ENCODE measurements around the gene ARHGAP24.
"Not testable (repeated sequence)": the region's sequence is repeated elsewhere in the genome, so short reads cannot be mapped to it uniquely, and the experiment has no call there.

ARHGAP24 gene

GRCh38 chr4:85898231-85898630 lies 423.3 kb downstream of the ARHGAP24 start:
- no peak for TF ChIP-seq CTCF (IDR thresholded peaks at IDR 0.05; ENCODE audit: low read depth, low read length, missing control alignments)
- in situ Hi-C loops (cut with HindIII; ENCODE audit: low sequenced_read_pairs) = no loop called here
- no peak for DNase-seq (ENCODE audit: low read depth)
- no peak overlapping the region for H3K4me3 ChIP-seq (ENCODE audit: low read depth, low read length)

GRCh38 chr4:85901500-85901899 lies 426.6 kb downstream of the ARHGAP24 start:
- no peak overlapping the region for H3K4me3 ChIP-seq (ENCODE audit: low read depth, low read length)
- no peak for DNase-seq (ENCODE audit: low read depth)
- in situ Hi-C loops (cut with HindIII; ENCODE audit: low sequenced_read_pairs) = no loop called here
- no peak for TF ChIP-seq CTCF (IDR thresholded peaks at IDR 0.05; ENCODE audit: low read depth, low read length, missing control alignments)

- DNase-seq (ENCODE audit: low read depth); in situ Hi-C loops (cut with HindIII; ENCODE audit: low sequenced_read_pairs); H3K4me3 ChIP-seq (ENCODE audit: low read depth, low read length): not testable (repeated sequence)
Measured at GRCh38 chr4:85902647-85903046, 427.7 kb downstream of the ARHGAP24 start.

DNA sequence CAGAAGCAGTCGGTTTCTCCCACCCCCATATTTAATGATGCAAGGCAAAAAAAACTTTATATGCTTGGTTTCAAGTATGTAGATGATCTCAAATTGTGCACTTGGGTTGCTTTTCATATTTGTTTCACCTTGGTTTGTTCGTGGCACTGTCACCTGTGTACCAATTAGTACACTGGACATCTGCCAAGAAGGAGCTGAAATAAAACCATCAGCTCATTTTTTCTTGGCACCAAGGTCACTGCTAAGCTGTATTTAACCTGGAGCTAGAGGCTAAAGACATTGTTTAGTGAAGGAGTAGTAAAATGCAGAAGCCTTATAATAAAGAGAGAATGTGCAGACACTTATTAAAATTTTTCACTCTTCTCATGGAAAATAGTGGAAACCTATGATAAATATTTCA lies 430.8 kb downstream of the ARHGAP24 start:
- TF ChIP-seq CTCF (IDR thresholded peaks at IDR 0.05; ENCODE audit: low read depth, low read length, missing control alignments) = no peak
- H3K4me3 ChIP-seq (ENCODE audit: low read depth, low read length) = no peak overlapping the region
- in situ Hi-C loops (cut with HindIII; ENCODE audit: low sequenced_read_pairs) = no loop called here
- DNase-seq (ENCODE audit: low read depth) = no peak

- in situ Hi-C loops (cut with HindIII; ENCODE audit: low sequenced_read_pairs) = no loop called here
- no peak for DNase-seq (ENCODE audit: low read depth)
- no peak for TF ChIP-seq CTCF (IDR thresholded peaks at IDR 0.05; ENCODE audit: low read depth, low read length, missing control alignments)
- H3K4me3 ChIP-seq (ENCODE audit: low read depth, low read length) = no peak overlapping the region
Measured at GRCh38 chr4:85907001-85907400, 432.1 kb downstream of the ARHGAP24 start.

DNA sequence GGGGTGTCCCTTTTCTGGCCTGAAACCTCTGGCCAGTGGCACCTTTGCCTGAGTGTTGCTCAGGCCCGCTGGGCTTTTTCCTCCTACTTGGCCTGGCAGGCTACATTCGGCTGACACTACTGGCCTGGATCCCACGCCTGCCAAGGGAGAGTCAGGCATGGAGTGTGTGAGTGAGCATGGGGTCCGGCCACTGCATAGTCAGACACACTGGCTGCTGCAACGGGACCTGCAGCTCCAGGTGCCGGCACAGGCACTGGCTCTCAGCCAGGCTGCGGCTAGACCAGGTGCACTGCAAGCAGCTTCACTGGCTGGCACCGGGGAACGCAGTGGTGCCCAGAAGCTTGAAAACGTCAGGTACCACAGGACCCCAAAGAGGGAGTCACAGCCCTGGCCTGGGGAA lies 434.9 kb downstream of the ARHGAP24 start:
- in situ Hi-C loops (cut with HindIII; ENCODE audit: low sequenced_read_pairs) = no loop called here

DNA sequence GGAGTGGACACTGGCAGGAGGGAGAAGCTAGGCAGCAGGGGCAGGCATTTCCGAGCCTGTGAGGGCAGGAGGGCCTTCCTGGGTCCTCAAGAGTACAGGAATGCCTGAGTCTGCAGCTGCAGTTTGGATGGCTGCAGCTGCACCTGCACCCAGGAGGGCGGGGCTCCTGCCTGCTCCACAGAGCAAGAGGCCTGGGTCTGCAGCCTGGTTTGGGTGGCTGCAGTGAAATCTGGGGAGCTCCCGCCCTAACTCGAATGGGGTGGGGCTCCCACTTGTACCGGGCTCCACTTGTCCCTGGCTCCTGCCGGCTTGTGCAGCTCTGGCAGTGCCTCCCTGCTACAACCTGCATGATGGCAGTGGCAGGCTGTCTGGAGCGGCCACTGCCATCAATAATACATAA lies 436.0 kb downstream of the ARHGAP24 start:
- no peak for TF ChIP-seq CTCF (IDR thresholded peaks at IDR 0.05; ENCODE audit: low read depth, low read length, missing control alignments)

More for the DNA sequence above, 434.9 kb downstream of the ARHGAP24 start:
- no peak for DNase-seq (ENCODE audit: low read depth)
- TF ChIP-seq CTCF (IDR thresholded peaks at IDR 0.05; ENCODE audit: low read depth, low read length, missing control alignments) = no peak
- no peak overlapping the region for H3K4me3 ChIP-seq (ENCODE audit: low read depth, low read length)

More for the DNA sequence above, 436.0 kb downstream of the ARHGAP24 start:
- no peak for DNase-seq (ENCODE audit: low read depth)
- no peak overlapping the region for H3K4me3 ChIP-seq (ENCODE audit: low read depth, low read length)
- in situ Hi-C loops (cut with HindIII; ENCODE audit: low sequenced_read_pairs) = no loop called here

Measured in astrocyte of the cerebellum (primary cell).